ENCODE measurements around the gene RESP18.
A peak's percentile ranks its signal among the peaks of the same experiment; 100 is the strongest.

Gene RESP18

DNA sequence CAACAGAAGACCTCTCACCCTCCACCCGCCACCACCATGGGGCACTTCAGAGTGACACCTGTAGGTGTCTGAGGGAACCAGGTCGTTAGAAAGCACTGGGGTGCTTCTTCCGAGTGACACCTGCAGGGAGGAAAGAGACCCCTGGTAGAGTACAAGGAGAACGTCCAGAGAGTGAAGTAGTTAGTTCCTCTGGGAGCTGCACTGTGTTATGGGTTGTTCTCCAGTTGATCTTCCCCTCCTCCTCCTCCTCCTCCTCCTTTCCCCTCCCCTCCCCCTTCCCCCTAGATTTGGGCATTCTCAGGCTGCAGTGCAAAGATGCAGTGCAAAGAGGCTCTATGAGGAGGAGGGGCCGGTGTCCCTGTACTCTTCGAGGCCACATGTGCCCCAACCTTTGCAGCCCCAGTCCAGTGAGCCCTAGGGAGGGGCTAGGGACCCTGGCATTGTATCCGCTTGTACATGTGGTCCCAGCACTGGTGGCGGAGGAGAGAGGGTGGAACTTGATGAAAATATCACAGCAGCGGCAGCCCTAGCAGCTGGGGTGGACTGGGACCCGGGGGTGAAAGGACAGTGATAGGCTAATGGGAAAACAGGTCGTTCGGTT lies 52.5 kb downstream of the RESP18 start:
- Histone ChIP-seq H4K20me1 (peaks cover 16 to 45% (median 24%) of the 10 kb centered on the region in 11 experiments; a peak in 16 of 22 replicates), H3K9ac (peak overlapping the region; percentile 71 to 96 (median 82)), H3K9me3 (replicated peaks in 1 of 11) (no peaks in the 10 kb centered on the region), H3K27me3 (no peaks in the 10 kb centered on the region), H3K4me1 (peaks cover 56 to 74% (median 72%) of the 10 kb centered on the region in 10 experiments), H3K4me3 (peak overlapping the region; percentile 57 to 76 (median 65)), H3K36me3 (peaks cover 0 to 45% (median 0%) of the 10 kb centered on the region in 11 experiments; a peak in 6 of 22 replicates), H3K27ac (peak overlapping the region; percentile 72 to 97 (median 84); a peak in 20 of 22 replicates), H3K4me2 (peak overlapping the region; percentile 82 to 98 (median 94))
- TF ChIP-seq Cebpa-rat (IDR thresholded peaks at IDR 0.05) = no peak

DNA sequence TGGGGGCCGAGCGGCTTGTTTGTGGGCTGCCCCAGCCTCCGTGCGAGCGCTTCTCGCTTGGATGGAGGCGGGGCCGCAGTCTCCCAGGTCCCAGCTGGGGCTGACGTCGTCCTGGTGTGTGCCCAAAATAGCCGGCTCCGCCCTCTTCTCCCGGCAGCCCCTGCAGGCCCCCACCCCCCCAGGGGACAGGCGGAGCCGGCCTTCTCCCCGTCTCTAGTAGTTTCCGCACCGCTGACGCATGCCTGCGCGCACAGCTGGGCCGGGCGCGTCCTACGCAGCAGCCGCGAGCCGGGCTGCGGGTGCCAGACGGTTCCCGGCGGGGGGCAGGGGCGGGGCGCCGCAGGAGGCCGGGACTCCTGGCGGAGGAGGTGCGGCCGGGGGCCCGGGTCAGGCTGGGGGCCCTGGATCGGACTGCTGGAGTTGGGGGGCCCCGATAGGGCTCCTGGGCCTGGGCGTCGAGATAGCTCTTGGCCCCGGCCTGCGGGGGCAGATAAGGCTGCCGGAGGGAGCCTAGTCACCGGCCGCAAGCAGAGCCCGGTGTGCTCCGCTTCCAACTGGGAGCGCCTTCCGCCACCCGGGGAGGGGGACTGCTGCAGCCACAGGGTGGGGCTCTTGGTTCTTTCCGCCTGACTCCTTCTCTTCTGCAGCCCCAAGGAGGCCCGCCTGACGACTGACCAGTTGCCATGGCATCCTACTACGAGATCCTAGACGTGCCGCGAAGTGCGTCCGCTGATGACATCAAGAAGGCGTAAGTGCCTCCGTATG lies 53.2 kb downstream of the RESP18 start, which contains the start of gene DNAJB2:
DNAJB2 (plus strand) TSS at position 216 of the 765 bp plus-strand sequence; CDS start at position 684, 468 bp downstream.
- no peaks in the 10 kb centered on the region for H3K27me3 ChIP-seq
- H3K9ac ChIP-seq = peak within 1 kb of the TSS; percentile 71 to 96 (median 82)
- H3K36me3 ChIP-seq = peaks cover 0 to 38% (median 0%) of the 10 kb centered on the region in 11 experiments; a peak in 6 of 22 replicates
- peak within 1 kb of the TSS; percentile 86 to 98 (median 94) for H3K4me2 ChIP-seq
- TF ChIP-seq Cebpa-rat (IDR thresholded peaks at IDR 0.05) = no peak
- H3K4me1 ChIP-seq = peaks cover 49 to 67% (median 65%) of the 10 kb centered on the region in 10 experiments
- H3K9me3 ChIP-seq (replicated peaks in 1 of 11) = no peaks in the 10 kb centered on the region
- H3K27ac ChIP-seq = peak within 1 kb of the TSS; percentile 72 to 97 (median 84)
- H3K4me3 ChIP-seq = peak within 1 kb of the TSS; percentile 57 to 76 (median 65)
- peaks cover 9 to 39% (median 17%) of the 10 kb centered on the region in 11 experiments; a peak in 16 of 22 replicates for H4K20me1 ChIP-seq

DNA sequence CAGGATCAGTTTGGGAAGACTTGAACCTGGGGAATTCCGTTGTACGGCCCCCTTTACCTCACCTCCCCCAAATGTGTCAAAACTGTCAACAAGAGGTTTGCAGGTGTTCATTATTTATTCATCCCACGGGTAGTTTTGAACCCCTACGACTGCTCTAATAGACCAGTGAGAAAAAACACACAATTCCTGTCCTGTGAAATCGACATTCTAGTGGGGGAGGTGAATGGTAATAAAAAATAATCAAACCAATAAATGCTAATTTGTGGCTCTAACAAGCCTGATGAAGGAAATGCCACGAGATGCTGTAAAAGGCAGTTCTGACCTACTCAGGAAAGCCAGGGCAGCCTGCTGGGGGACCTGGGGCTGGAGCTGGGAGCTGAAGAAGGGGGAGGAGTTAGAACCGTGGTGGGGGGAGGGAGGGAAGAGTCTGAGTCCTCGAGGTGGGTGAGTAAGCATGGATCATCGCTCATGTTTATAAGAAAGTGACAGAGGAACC lies 53.8 kb downstream of the RESP18 start:
- Histone ChIP-seq H3K27ac (peak overlapping the region; percentile 39 to 97 (median 81); a peak in 21 of 22 replicates), H4K20me1 (peaks cover 9 to 33% (median 17%) of the 10 kb centered on the region in 11 experiments; a peak in 16 of 22 replicates), H3K27me3 (no peaks in the 10 kb centered on the region), H3K4me3 (peak overlapping the region; percentile 25 to 76 (median 60); a peak in 18 of 20 replicates), H3K4me2 (peak overlapping the region; percentile 77 to 98 (median 93)), H3K9me3 (replicated peaks in 1 of 11) (no peaks in the 10 kb centered on the region), H3K36me3 (peaks cover 0 to 32% (median 0%) of the 10 kb centered on the region in 11 experiments; a peak in 5 of 22 replicates), H3K9ac (peak overlapping the region; percentile 52 to 96 (median 81); a peak in 20 of 22 replicates), H3K4me1 (peaks cover 45 to 61% (median 59%) of the 10 kb centered on the region in 10 experiments)
- no peak for TF ChIP-seq Cebpa-rat (IDR thresholded peaks at IDR 0.05)

- Histone ChIP-seq H3K4me1 (peaks cover 44 to 54% (median 52%) of the 10 kb centered on the region in 10 experiments), H3K36me3 (peaks cover 0 to 25% (median 0%) of the 10 kb centered on the region in 11 experiments; a peak in 4 of 22 replicates), H3K27ac (peak overlapping the region; percentile 39 to 97 (median 81); a peak in 19 of 22 replicates), H3K9me3 (replicated peaks in 1 of 11) (no peaks in the 10 kb centered on the region), H3K9ac (peak overlapping the region; percentile 52 to 96 (median 81); a peak in 20 of 22 replicates), H3K4me3 (peak overlapping the region in 8 of 10 experiments; percentile 25 to 76 (median 63); a peak in 9 of 20 replicates), H4K20me1 (peaks cover 3 to 28% (median 13%) of the 10 kb centered on the region in 11 experiments; a peak in 15 of 22 replicates), H3K27me3 (no peaks in the 10 kb centered on the region), H3K4me2 (peak overlapping the region; percentile 77 to 98 (median 93))
- TF ChIP-seq Cebpa-rat (IDR thresholded peaks at IDR 0.05) = no peak
These were observed 54.6 kb downstream of the RESP18 start for GRCh38 chr2:219277703-219278654.
